Stimulated activated CD8-positive, alpha-beta memory T cell treated with anti-CD3 and anti-CD28 coated beads, Interleukin-7, amount 100 ng/mL, for 24 hours (primary cell): Measurements from ENCODE around the gene AKIRIN2.
"Not testable (repeated sequence)": the region's sequence is repeated elsewhere in the genome, so short reads cannot be mapped to it uniquely, and the experiment has no call there.

Experiments
- DNase-seq: peaks from one replicate; pipeline ENCODE4 v3.0.0-alpha.2; 2020; ENCODE audit warnings: low read depth

Gene AKIRIN2

DNA sequence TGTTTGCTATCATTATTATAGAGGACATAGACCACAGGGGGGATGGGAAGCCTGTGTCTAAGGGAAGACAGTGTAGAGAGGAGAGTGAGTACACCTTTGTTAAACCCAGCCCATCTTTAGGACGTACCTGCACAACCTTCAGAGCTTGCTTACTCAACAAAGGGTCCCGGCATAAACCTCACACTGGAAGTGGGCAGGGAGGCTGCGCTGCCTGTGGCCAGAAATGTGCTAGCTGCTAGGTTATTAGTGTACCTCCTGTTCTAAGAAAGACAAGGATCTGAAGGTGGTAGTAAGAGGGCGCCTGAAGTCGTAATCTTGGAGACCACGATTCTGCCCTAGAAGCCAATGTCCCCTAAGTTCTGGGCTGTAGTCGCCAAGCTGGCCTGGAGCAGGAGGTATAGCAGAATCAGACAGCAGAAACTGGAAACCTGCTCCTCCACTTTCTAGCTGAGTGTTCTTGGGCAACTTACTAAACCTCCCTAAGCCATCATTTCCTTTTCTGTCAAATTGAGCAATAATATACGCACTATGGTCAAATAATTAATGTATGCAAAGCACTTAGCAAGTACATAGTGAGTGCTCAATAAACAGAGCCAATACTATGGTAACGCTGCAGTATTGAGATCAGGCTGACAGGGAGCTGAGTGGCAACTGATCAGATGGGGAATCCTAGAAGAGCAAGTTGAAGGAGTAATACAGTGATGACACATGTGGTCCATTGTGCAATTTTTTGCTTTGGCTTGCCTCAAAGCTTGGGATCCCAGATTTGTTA lies 16.8 kb upstream of the AKIRIN2 start:
- DNase-seq, result no peak

DNA sequence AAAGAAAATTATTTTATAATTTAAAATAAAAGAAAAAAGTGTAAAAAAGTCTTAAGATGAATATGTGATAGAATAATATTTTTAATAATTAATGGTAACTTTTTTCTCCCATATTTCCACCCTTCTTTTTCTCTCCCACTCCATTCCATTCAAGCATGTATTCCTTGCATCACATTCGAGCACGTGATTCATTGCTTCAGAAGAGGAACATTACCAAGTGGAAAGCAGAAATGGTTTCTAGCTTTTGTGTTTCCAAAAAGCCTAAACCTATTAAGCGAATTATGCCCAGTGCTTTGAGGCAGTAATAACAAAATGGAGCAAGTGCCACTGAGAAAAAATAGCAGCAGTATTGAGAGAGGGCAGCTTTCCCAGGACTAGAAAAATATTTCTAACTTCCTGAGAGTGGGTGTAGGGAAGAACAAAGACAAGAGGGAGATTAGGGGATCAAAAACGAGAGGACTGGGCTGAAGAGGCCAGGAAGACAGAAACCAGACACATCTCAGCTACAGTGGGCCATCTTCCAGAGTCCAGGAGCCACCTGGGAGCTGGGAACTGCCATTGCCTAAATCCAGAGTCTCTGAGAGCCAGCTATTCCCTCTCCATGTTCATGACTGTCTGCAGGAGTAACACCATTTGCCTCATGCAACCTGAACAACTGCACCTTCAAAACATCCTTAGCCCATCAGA lies 15.0 kb upstream of the AKIRIN2 start:
- DNase-seq, result no peak

DNA sequence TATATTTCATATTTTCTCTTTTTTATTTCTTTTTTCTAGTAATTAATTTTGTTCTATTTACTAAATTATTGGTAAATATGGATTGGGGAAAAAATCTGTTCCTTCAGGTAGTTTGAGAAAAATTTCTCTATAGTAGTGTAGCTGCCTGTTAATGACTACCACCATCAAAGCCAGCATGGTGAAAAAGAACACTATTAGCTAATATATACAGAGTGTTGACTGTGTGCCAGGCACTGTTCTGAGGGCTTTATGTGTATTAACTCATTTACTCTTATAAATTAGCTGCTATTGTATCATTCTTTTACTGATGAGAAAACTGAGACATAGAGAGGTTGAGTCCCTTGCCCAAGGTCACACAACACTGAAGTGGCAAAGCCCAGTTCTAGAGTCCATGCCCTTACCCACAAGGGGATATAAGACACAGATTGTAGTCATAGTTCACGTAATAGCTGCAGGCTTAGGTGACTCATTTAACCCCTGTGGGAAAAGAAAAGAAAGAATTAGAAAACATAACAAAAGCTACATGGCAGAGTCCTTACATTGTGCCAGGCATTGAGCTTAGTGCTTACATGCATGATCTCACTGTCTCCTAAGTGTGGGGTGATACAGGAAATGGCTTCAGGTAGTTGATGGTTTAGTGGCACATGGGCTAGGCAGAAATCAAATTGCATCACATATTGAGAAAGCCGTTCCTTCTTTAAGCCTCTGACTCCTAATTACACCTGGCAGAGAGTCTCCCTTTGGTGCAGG lies 12.2 kb upstream of the AKIRIN2 start:
- no peak for DNase-seq

DNA sequence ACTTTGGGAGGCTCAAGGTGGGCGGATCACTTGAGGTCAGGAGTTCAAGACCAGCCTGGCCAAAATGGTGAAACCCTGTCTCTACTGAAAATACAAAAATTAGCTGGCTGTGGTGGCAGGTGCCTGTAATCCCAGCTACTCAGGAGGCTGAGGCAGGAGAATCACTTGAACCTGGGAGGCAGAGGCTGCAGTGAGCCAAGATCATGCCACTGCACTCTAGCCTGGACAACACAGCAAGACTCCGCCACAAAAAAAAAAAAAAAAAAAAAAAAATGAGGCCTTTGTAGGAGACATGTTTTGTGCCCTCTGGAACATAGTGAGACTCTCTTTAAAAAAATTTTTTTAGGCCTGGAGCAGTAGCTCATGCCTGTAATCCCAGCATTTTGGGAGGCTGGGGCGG lies 10.7 kb upstream of the AKIRIN2 start:
- DNase-seq, result not testable (repeated sequence)

DNA sequence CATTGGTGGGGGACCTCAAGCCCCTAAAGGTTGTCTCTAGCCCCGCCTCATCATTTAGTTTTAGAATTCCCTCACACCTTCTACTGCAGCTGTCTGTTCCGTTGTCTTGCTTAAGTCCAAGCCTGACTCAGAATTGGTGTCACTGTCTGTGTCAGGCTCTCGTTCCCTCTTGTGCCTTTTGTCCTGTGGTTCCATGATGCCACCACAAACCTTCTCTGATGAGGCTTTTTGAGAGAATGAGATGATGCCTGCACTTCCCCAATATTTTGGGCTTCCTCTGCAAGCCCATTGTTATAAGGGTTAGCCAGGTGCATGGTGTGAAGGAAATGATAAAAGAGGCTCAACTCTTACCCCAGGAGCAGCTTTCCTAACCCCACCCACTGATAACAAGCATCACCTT lies 8.1 kb upstream of the AKIRIN2 start:
- DNase-seq, result no peak

DNA sequence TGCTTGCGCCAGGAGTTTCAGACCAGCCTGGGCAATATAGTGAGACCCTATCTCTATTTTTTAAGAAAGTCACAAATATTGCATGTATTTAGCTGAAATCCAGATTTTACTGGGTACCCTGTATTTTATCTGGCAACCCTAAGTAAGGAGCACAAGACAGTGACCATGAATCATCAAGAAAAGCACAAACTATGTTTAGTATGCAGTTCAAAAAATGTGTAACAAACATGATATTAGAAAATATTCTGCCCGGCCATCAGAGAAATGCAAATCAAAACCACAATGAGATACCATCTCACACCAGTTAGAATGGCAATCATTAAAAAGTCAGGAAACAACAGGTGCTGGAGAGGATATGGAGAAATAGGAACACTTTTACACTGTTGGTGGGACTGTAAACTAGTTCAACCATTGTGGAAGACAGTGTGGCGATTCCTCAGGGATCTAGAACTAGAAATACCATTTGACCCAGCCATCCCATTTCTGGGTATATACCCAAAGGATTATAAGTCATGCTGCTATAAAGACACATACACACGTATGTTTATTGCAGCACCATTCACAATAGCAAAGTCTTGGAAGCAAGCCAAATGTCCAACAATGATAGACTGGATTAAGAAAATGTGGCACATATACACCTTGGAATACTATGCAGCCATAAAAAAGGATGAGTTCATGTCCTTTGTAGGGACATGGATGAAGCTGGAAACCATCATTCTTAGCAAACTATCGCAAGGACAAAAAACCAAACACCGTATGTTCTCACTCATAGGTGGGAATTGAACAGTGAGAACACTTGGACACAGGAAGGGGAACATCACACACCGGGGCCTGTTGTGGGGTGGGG lies 6.8 kb upstream of the AKIRIN2 start:
- DNase-seq, result not testable (repeated sequence)

DNA sequence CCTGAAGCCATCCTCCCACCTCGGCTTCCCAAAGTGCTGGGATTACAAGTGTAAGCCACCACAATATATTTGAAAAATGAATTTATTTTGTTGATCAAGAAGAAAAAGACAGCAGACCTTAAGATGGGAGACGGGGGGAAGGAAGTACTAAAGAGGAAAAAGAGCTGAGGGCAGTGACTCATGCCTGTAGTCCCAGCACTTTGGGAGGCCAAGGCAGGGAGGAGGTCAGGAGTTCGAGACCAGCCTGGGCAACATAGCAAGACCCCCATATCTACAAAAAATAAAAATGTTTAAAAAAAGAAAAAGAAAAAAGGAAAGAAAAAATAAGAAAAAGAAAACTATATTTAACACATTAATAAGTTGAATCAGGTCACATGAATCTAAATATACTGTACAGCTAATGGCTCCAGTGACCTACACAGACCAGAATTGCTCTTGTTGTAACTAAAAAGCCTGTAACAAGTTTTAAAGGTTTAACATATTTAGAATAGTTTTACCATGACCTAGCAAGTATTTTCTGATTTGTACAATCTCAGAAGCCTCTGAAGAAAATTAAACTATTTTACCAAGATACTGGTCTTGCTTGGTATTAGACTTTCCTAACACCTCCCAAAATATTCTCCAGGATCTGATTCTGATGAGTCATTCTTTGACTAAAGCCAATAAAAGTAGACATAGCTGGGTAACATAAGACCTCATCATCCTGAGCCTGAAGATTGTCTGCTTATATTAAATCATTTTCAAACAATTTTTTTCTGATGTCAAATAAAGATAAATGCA lies 4.3 kb upstream of the AKIRIN2 start:
- no peak for DNase-seq

DNA sequence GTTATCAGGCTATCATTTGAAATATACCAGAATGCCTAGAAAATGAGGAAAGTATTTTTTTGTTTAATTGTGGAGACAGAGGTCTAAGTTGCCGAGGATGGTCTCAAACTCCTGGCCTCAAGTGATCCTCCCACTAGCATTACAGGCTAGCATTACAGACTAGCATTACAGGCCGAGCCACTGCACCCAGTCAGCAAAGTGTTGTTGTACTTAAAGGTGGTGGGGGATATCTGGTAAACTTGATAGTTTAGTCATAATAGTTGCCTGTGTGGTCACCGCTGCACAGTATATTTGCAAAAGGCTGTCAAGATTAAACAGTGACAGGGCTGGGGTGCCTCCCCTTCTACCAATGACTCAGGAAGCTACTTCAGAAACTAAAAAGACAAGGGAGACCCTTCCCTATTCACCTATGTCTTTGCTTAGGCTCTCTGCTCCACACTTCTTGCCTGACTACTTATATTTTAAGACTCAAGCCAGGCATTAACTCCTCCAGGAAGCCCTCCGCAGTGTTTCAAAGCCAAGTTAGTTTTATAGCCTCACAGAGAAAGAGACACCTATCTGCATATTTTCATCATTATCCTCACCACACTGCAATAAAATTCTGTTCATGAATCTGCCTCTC lies 3.1 kb upstream of the AKIRIN2 start:
- DNase-seq, result no peak

DNA sequence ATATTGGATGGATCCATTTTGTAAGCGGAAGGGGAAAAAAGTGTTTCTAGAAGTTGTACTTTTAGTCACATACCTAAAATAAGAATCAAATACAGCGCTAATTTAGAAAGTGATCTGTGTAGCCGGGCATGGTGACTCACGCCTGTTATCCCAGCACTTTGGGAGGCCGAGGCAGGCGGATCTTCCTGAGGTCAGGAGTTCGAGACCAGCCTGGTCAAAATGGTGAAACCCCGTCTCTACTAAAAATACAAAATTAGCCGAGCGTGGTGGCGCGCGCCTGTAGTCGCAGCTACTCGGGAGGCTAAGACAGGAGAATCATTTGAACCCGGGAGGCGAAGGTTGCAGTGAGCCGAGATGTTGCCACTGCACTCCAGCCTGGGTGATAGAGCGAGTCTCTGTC lies 1.0 kb upstream of the AKIRIN2 start:
- DNase-seq, result not testable (repeated sequence)

DNA sequence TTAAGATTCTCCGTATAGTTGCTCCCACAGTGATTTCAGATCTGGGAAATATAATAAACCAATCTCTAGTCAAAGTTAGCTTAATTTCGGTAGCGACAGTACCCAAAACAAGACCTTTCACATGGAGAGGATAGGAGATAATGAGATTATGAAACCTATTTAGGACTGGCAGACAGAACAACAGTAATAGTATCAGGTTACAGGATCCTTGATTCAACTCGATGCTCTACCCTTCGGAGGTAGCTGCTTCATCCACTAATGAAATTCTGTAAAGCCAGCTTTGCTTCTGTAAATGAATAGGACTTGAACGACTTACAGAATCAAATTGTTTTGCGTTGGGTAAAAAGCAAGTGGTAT lies 534 bp upstream of the AKIRIN2 start:
- DNase-seq, result no peak

DNA sequence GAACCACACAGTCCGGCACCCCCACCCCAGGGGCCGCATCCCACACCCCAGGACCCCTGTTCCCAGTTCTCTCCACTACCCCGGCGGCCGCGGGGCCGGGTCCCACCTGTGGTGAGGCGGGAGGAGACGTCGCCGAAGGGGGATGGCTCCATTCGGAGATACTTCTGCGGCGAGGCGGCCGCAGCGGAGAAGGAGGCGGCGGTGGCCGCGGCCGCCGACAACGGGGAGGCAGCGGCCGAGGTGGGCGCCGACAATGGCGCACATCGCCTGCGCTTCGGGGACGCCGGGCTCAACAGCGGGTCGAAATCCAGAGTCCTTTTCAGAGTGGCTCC lies 723 bp downstream of the AKIRIN2 start:
- DNase-seq, result no peak

DNA sequence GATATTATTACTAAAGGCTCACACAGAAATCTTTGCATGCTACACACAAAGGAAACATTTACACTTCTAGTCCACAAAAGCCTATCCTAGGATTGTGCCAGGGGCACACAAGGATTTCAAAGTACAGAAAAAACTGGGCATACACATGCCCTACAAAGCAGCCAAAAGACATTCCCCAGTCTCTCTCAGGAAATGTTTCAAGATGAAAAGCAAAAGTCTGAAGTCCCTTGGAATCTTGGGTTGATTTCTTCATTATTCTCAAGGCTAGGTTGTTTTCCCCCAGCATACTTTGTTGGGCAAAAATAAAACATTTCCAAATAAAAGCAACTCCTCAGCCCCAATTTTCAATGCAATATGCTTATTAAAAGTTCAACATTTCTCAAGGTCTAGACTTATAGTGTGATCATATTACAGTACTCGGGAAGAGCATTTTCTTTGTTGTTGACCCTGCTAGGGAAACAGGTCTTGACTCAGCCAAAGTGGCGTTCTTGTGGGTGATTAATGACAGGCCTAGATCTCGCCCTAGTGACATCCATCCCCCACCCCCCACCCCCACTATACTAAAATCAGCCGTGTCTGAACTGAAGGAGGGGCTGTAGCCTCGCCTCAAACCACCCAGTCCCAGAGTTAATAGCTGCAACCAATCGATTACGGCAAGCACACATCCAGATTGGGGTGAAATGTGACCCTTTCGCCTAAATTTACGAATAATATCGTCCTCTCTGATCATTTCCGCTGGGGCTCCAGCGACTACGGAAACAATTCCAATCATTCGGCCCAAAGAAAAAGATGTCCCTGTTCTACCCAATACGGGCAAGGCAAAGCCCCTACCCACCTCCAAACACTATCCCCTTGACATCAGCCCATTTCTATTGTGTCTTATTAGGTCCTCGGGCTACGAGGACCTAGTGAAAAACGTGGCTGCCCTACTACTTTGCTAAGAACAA lies 1.4 kb downstream of the AKIRIN2 start:
- no peak for DNase-seq

DNA sequence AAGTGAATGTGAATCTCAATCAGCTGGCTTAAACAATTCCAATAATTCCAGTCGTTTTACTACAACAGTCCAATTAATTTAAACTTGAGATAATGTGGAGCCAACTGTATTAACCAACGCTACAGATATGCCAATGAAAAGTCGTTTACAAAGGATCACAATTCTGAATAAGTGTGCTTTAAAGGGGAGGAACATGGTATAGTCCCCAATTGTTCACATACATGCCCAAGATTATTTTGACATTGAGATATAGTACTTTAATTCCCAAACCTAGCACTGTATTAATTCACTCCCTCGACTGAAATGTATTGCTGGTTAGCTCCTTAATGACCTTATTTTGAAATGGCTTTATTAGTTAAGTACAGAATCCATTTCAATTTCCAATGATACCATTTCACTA lies 2.5 kb downstream of the AKIRIN2 start:
- no peak for DNase-seq

DNA sequence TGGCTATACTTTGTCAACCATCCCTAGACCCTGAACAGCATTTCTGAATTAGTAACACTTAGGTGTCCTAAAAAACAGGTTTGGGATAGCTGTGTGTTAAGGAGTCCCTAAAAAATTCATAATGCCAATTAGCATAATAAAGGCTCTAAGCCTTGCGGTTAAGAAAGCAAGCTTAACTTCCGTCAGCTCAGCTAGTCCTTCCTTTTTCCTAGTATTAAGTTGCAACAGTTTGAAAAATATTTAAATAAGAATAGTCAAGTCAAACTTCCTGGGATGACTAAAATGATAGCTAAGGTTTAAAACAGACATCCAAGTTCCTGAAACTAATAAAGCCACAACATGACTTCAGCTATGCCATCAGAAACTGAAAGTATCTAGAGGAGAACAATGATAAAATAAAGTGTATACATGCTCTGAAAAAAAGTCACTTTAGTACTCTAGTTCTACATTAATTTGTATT lies 3.5 kb downstream of the AKIRIN2 start:
- no peak for DNase-seq

DNA sequence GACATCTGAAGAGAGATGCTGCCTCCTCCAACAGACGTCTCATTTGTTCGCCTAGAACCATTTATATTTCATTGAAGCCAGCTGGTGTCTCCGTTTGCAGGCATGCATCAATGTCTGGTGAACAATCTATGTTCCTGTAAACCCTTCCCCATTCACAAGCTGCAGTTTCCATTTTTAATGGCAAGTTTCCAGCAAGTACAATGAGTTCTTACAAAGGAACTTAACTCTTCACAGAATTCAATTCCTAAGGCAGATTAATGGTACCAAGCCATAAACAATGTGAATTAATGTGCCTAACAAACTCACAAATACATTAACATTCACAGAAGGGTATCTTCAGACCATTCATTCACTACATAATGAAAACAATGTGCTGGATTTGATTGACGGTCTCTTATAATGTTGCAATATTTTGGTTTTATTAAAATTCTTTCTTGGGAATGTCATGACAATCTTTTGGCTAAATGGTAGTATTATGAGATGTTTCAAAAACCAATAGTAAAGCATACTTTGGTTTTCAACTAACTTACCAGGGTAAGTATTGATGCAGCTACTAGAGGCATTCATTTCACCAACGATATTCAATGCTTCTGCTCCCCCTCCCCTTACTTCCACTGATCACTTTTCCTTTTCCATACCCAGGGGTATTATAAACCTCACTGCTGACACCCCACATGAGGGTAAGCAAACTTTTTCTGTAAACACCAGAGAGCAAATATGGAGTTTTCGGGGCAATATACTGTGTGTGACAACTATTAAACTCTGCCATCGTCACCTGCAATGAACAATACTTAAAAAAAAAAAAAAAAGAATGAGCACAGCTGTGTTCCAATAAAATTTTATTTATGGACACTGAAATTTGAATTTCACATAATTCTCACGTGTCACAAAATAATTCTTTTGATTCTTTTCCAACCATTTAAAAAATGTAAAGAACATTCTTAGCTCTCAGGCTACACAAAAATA lies 4.2 kb downstream of the AKIRIN2 start:
- no peak for DNase-seq

DNA sequence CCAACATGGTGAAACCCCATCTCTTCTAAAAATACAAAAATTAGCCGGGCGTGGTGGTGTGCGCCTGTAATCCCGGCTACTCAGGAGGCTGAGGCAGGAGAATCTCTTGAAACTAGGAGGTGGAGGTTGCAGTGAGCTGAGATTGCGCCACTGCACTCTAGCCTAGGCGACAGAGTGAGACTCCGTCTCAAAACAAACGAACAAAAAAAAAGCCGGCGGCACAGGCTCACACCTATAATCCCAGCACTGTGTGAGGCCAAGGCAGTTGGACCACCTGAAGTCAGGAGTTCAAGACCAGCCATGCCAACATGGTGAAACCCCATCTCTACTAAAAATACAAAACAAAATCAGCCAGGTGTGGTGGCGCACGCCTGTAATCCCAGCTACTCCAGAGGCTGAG lies 5.2 kb downstream of the AKIRIN2 start:
- not testable (repeated sequence) for DNase-seq

DNA sequence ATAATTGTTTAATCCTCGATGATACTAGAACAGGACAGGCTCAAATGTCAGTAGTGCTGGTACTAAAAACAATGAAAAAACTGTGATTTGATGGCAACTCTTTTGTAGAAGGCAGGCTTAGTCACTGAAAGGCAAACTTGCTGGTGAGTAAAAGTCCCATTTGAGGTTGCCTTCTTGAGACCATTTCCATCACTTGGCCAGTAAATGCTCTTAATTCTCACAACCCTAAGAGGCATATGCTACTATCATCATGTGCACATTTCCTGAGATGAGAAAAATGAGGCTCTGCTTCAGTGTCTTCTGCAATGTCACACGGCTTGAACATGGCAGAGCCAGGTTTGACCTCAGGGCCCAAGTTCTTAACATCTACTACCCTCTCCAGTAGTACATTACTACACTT lies 9.9 kb downstream of the AKIRIN2 start:
- no peak for DNase-seq

DNA sequence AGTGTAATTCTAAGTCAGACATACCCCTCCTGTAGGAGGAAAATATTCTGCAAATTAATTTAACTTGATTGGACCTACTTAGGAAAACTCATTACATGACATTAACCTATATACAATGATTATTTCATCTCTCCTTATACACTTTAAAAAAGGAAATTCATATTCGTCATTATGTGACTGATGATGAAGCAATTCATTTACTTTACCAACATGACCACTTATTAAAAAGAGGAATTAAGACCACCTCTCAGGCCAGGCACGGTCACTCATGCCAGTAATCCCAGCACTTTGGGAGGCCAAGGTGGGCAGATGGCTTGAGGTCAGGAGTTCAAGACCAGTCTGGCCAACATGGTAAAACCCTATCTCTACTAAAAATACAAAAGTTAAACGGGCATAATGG lies 11.6 kb downstream of the AKIRIN2 start:
- DNase-seq, result no peak

DNA sequence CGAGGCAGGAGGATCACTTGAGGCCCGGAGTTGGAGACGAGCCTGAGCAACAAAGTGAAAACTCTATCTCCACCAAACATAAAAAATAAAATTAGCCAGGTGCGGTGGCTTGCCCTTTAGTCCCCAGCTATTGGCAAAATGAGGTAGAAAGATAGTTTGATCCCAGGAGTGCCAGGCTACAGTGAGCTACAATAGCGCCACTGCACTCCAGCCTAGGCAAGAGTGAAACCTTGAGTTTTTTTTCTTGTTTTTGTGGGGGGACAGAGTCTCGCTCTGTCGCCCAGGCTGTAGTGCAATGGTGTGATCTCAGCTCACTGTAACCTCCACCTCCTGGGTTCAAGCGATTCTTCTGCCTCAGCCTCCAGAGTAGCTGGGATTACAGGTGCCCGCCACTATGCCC lies 14.1 kb downstream of the AKIRIN2 start:
- DNase-seq, result not testable (repeated sequence)
